ENCODE measurements around the gene SLC12A3. TPM values are rescaled to one million over a fixed set of nuclear protein-coding genes. Genes with fewer than 3 reads are reported as not detected.
A peak's percentile ranks its signal among the peaks of the same experiment; 100 is the strongest.

SLC12A3 gene
- total and polyA plus RNA-seq, 2 of the 8 experiments (the other 6 are each of a cell fraction or from before 2014, with no cell fraction given) = not detected

GRCh38 chr16:56931892-56932720 lies 67.1 kb downstream of the SLC12A3 start, which contains the start of gene HERPUD1 (continued):
- TF ChIP-seq CHD7 (IDR thresholded peaks at IDR 0.05; ENCODE audit: insufficient replicate concordance, low read length) = no peak
- TF ChIP-seq KDM4A (IDR thresholded peaks at IDR 0.05; ENCODE audit: low read depth, low read length, severe bottlenecking) = peak; percentile 62
- no peak for TF ChIP-seq CBX8 (IDR thresholded peaks at IDR 0.05; ENCODE audit: borderline replicate concordance, low read depth, low read length)
- peak; percentile 98 for TF ChIP-seq TBP (IDR thresholded peaks at IDR 0.05; ENCODE audit: low read depth, low read length)
- peak; percentile 96 for TF ChIP-seq MAX (IDR thresholded peaks at IDR 0.05)
- peak; percentile 94 to 99 for TF ChIP-seq POLR2A (IDR thresholded peaks at IDR 0.05; ENCODE audit: control extremely low read depth in 1 of 2, low read depth in 2 of 2, low read length in 2 of 2)
- TF ChIP-seq SP2 (IDR thresholded peaks at IDR 0.05; ENCODE audit: low read length) = peak; percentile 27; the same call in 1 of the 2 replicates
- no peak for TF ChIP-seq CBX5 (IDR thresholded peaks at IDR 0.05; ENCODE audit: low read depth, low read length)
- TF ChIP-seq SUZ12 (IDR thresholded peaks at IDR 0.05; ENCODE audit: low read length) = no peak
- no peak; a peak in 1 of 4 replicates for TF ChIP-seq RAD21 (IDR thresholded peaks at IDR 0.05 in 1 of 2, conservative IDR thresholded peaks at IDR 0.05 in 1 of 2; ENCODE audit: low read depth in 2 of 2, low read length in 2 of 2)

Measured in H1 (cell line).